HG02840 (cell line): ENCODE data around the gene HDAC10.

Experiments used
- ATAC-seq: cut with Tn5 transposase; IDR thresholded peaks from one replicate; pipeline ENCODE4 v1.9.1; 2021; ENCODE audit warnings: mild to moderate bottlenecking, moderate library complexity, moderate number of reproducible peaks; ENCODE audit not compliant: unreplicated experiment, low FRiP score

Gene HDAC10

GRCh38 chr22:50250555-50251476 lies at the start of gene HDAC10:
Gene HDAC10 (minus strand): TSS chr22:50251265. CDS start chr22:50251032, 233 bp downstream.
- peak; percentile 42 for ATAC-seq

- ATAC-seq: no peak
These were observed 49.7 kb upstream of the HDAC10 start for GRCh38 chr22:50300620-50301257.

- no peak for ATAC-seq
These were observed 48.9 kb upstream of the HDAC10 start for GRCh38 chr22:50299785-50300619.

- no peak for ATAC-seq
These were observed 48.1 kb upstream of the HDAC10 start for GRCh38 chr22:50298937-50299784.

GRCh38 chr22:50298266-50298637 lies 47.2 kb upstream of the HDAC10 start:
- no peak for ATAC-seq

- no peak for ATAC-seq
These were observed 46.6 kb upstream of the HDAC10 start for GRCh38 chr22:50297510-50298265.

- ATAC-seq: no peak
These were observed 45.8 kb upstream of the HDAC10 start for GRCh38 chr22:50296658-50297490.

GRCh38 chr22:50294319-50294656 lies 43.2 kb upstream of the HDAC10 start:
- ATAC-seq: no peak

- no peak for ATAC-seq
These were observed 42.6 kb upstream of the HDAC10 start for GRCh38 chr22:50293441-50294318.

- ATAC-seq: no peak
These were observed 41.8 kb upstream of the HDAC10 start for GRCh38 chr22:50292643-50293440.

GRCh38 chr22:50289942-50290630 lies 39.0 kb upstream of the HDAC10 start:
- no peak for ATAC-seq

- no peak for ATAC-seq
These were observed 38.3 kb upstream of the HDAC10 start for GRCh38 chr22:50289151-50289941.

- no peak for ATAC-seq
These were observed 36.7 kb upstream of the HDAC10 start for GRCh38 chr22:50287731-50288130.

GRCh38 chr22:50286701-50287318 lies 35.7 kb upstream of the HDAC10 start:
- ATAC-seq: no peak

- ATAC-seq: no peak
These were observed 35.2 kb upstream of the HDAC10 start for GRCh38 chr22:50286275-50286674.
